Adrenal gland (tissue), 12 donors: ENCODE measurements around the gene EMC7. TPM values are rescaled to one million over a fixed set of nuclear protein-coding genes. Genes with fewer than 3 reads are reported as not detected.
A peak's percentile ranks its signal among the peaks of the same experiment; 100 is the strongest.

Source experiments
- DNase-seq, 7 donors: peaks; one replicate each; pipeline ENCODE4 v3.0.0-alpha.2; 2019 to 2020
- H3K27ac ChIP-seq, 5 donors: fragments of 200-600 bp; sonication (generic) in 4 of 5; 1 replicate in 3 of 5; 2 replicates in 2 of 5; pipeline versions ENCODE4 v1.5.1 to v1.8.0; 2016 to 2020; ENCODE audit warnings: mild to moderate bottlenecking in 1 of 5
- H3K27me3 ChIP-seq: fragments of 200-600 bp; 2 replicates; pipeline ENCODE4 v1.8.0; 2021
- H3K36me3 ChIP-seq, 2 donors: fragments of 200-600 bp; replicated peaks in 1 of 2; 1 replicate in 1 of 2; 2 replicates in 1 of 2; pipeline versions ENCODE4 v1.5.1 to v1.8.0; 2018 to 2022
- H3K4me1 ChIP-seq, 2 donors: fragments of 200-600 bp; replicated peaks in 1 of 2; 1 replicate in 1 of 2; 2 replicates in 1 of 2; pipeline versions ENCODE4 v1.5.1 to v1.8.0; 2018 to 2021
- H3K4me3 ChIP-seq, 4 donors: fragments of 200-600 bp; sonication (generic) in 3 of 4; one replicate each; pipeline ENCODE4 v1.5.1; 2016 to 2018
- H3K9me3 ChIP-seq, 3 donors: fragments of 200-600 bp; sonication (generic) in 1 of 3; replicated peaks in 1 of 3; 1 replicate in 2 of 3; 2 replicates in 1 of 3; pipeline versions ENCODE4 v1.5.1 to v1.8.0; 2016 to 2021
- POLR2A ChIP-seq, 2 donors: fragments of 450-650 bp; IDR thresholded peaks; one replicate each; pipeline ENCODE4 v1.6.1; 2017; ENCODE audit warnings: antibody characterized with exemption in 2 of 2, mild to moderate bottlenecking in 2 of 2, moderate library complexity in 1 of 2
- WGBS, 4 donors: extraction: QIAGEN DNeasy Blood & Tissue Kit in 2 of 4; methylation state at CpG; one replicate each; pipeline versions ENCODE4 v1.1.5 to v1.1.7; 2013 to 2017; 5-methylcytosine and 5-hydroxymethylcytosine counted together
- intact Hi-C, 2 donors: fragments of 100-400 bp; cut with DNase I; formaldehyde crosslinking; loops; one replicate each; pipeline versions ENCODE4 v1.14.1 to v1.15.0; 2022 to 2023
- polyA plus RNA-seq, 3 donors: library from polyadenylated mRNA; stranded (reverse); fragments of 200-250 nt in 2 of 3; fragments of 350-450 nt in 1 of 3; fragmentation: Illumina TruSeq in 1 of 3; extraction: RNeasy Lipid Tissue Mini Kit (QIAGEN cat#74804) in 1 of 3; gene quantifications; one replicate each; pipeline ENCODE4 v1.2.3, GENCODE V29; 2013 to 2014
- total RNA-seq, 9 donors: library from RNA; depleted of rRNA in 4 of 9; stranded (reverse); fragments of >200 nt in 4 of 9; fragments of 120-200 nt in 1 of 9; fragmentation: NEBNext Ultra II Directional in 1 of 9; extraction: Animal tissue kit (Norgen Biotek cat#: 25700) in 1 of 9; gene quantifications; one replicate each; pipeline versions ENCODE4 v1.1.0 to v1.2.4, GENCODE V29; 2013 to 2023
- TF ChIP-seq, protein P1 (sequence below), 6 experiments: fragments of 450-650 bp in 4 of 6; fragments of 200-600 bp in 2 of 6; sonication (generic) in 1 of 6; IDR thresholded peaks; 1 replicate in 5 of 6; 2 replicates in 1 of 6; pipeline versions ENCODE4 v1.5.1 to v1.8.0; 2016 to 2021; ENCODE audit warnings: antibody characterized with exemption in 6 of 6, mild to moderate bottlenecking in 2 of 6, moderate library complexity in 1 of 6
- donor health status: healthy with polysubstance abuse.
- donor health status: Bipolar disorder and iron deficiency.
- donor health status: DM: yes; HTN: yes; CAD: no.
- donor health status: DM: no; HTN: no; CAD: no.
- donor health status: DM: no; HTN: no; CAD: no.
- donor health status: DM: yes; HTN: yes; CAD: no.

The EMC7 gene
- total and polyA plus RNA-seq, 12 donors: 36.4 to 268 (median 88.9) TPM

DNA sequence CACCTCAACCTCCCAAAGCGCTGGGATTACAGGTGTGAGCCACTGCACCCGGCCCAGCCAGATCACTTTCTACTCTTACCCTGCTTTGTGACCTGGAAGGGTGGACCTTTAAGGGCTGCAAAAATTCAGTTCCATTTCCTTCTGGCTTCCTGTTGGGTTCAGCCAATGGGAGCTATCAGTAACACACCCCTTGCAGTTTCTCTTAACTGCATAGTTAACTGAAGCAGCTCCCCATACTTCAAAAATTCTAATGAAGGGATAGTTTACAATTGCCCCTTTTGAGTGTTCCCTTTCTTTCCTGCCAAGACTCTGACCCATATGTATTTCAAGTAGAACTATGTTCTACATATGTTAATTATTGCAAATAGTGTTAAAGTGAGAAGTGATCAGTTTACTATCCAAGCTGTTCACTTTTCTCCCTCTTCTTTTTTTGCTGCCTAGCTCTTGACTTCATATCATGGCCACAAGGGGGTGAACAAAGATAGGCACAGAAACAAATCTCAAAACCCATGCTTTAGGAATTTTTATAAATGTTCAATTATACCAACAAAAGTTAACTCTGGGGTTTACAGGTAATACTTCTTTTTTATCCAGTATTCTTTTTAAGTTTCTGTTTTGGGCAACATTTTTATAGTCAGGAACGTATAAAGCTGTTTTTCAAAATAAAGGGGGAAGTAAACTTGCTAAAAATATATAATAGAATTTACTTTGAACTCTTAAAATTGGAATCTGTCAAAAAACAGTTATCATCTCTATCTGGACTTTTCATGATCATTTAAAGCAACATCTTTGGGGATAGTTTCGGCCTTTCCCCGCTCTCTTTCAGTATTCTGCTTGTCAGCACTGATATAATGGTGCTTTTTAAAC is 8.4 kb upstream of the EMC7 start:
- H3K4me1 ChIP-seq: no peaks in the 10 kb centered on the region
- no peak overlapping the region for H3K27ac ChIP-seq
- no peaks in the 10 kb centered on the region for H3K36me3 ChIP-seq
- H3K4me3 ChIP-seq: no peak overlapping the region
- DNase-seq: peak in 2 of 7 donors; percentile 10 to 11
- peaks cover 5% of the 10 kb centered on the region for H3K27me3 ChIP-seq
- TF ChIP-seq, protein P1, sequence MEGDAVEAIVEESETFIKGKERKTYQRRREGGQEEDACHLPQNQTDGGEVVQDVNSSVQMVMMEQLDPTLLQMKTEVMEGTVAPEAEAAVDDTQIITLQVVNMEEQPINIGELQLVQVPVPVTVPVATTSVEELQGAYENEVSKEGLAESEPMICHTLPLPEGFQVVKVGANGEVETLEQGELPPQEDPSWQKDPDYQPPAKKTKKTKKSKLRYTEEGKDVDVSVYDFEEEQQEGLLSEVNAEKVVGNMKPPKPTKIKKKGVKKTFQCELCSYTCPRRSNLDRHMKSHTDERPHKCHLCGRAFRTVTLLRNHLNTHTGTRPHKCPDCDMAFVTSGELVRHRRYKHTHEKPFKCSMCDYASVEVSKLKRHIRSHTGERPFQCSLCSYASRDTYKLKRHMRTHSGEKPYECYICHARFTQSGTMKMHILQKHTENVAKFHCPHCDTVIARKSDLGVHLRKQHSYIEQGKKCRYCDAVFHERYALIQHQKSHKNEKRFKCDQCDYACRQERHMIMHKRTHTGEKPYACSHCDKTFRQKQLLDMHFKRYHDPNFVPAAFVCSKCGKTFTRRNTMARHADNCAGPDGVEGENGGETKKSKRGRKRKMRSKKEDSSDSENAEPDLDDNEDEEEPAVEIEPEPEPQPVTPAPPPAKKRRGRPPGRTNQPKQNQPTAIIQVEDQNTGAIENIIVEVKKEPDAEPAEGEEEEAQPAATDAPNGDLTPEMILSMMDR (IDR thresholded peaks at IDR 0.05): peak; percentile 44 to 59 (median 54)
- no peak for TF ChIP-seq POLR2A (IDR thresholded peaks at IDR 0.05)
- no peaks in the 10 kb centered on the region for H3K9me3 ChIP-seq
- intact Hi-C loops: loop anchor here (5.0 to 10.0 kb wide), 2 partner anchors 102 to 105 kb away; partner anchors contain the start of gene KATNBL1 (in 2 of the 2)
- WGBS, 4 donors: 49 to 62% (median 58%) methylated on average over 5 of the region's 5 CpGs

DNA sequence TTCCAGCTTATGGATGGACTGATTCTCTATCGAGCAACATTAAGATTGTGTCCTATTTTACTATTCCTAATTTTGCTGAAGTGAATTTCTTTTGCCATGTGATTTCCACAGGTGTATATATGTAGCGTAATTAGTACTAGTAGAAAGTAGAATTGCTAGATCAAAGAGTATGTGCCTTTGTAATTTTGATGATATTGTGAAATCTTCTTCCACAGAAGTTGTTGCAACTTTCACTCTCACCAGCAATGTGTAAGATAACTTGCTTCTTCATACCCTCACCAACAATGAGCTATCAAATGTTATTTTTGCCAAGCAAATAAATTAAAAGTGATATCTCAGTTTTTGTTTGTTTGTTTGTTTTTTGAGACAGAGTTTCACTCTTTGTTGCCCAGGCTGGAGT is 5.7 kb upstream of the EMC7 start:
- 82 to 87% (median 85%) methylated on average over 2 of the region's 2 CpGs for WGBS, 4 donors
- H3K4me1 ChIP-seq: peaks cover 0 to 6% of the 10 kb centered on the region in 2 donors
- peaks cover 1% of the 10 kb centered on the region for H3K27me3 ChIP-seq
- no peaks in the 10 kb centered on the region for H3K36me3 ChIP-seq
- no peak overlapping the region for H3K4me3 ChIP-seq
- intact Hi-C loops: loop anchor here in 1 of 2 donors (10.0 kb wide), 1 partner anchor 107 kb away; the partner anchor contains the start of gene KATNBL1
- no peaks in the 10 kb centered on the region for H3K9me3 ChIP-seq
- no peak for DNase-seq
- no peak overlapping the region for H3K27ac ChIP-seq
- TF ChIP-seq, protein P1 (IDR thresholded peaks at IDR 0.05): no peak
- TF ChIP-seq POLR2A (IDR thresholded peaks at IDR 0.05): no peak

DNA sequence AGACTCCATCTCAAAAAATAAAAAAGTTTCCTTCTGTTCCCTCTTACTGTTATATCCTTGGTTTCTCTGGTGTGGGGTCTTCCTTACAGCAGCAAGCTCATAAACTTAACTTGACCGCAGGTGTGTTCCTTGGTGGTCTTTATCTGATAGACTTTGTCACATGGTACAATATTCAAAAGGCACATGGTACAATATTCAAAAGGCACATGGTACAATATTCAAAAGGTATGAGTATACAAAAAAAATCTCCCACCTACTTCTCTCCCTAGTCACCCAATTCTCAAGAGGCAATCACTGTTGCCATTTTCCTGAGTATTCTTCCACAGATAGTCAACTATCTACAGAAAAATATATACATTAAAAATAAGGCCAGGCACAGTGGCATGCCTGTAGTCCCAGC is 4.8 kb upstream of the EMC7 start:
- H3K27ac ChIP-seq: no peak overlapping the region
- 98 to 100% (median 100%) methylated on average over 1 of the region's 1 CpG for WGBS, 4 donors
- intact Hi-C loops: loop anchor here in 1 of 2 donors (10.0 kb wide), 1 partner anchor 108 kb away; the partner anchor contains the start of gene KATNBL1

More for the DNA sequence above, 4.8 kb upstream of the EMC7 start:
- Histone ChIP-seq H3K4me1 (peaks cover 0 to 6% of the 10 kb centered on the region in 2 donors), H3K4me3 (no peak overlapping the region), H3K36me3 (no peaks in the 10 kb centered on the region), H3K9me3 (no peaks in the 10 kb centered on the region), H3K27me3 (no peaks in the 10 kb centered on the region)
- TF ChIP-seq, protein P1 (IDR thresholded peaks at IDR 0.05): no peak
- no peak for TF ChIP-seq POLR2A (IDR thresholded peaks at IDR 0.05)
- DNase-seq: no peak
